Esophagus muscularis mucosa (tissue), 4 donors: ENCODE measurements around the gene LHX8.

Experiments used
- CTCF ChIP-seq, 3 experiments: fragments of 200-600 bp in 2 of 3; fragments of 450-650 bp in 1 of 3; sonication (generic) in 2 of 3; IDR thresholded peaks; one replicate each; pipeline ENCODE4 v1.5.1; 2017 to 2019; ENCODE audit warnings: antibody characterized with exemption in 3 of 3, mild to moderate bottlenecking in 2 of 3, moderate library complexity in 1 of 3
- EP300 ChIP-seq: sonication (generic); formaldehyde crosslinking; IDR thresholded peaks from one replicate; pipeline ENCODE4 v1.6.1; 2017; ENCODE audit warnings: antibody characterized with exemption
- POLR2AphosphoS5 ChIP-seq, 2 donors: sonication (generic); formaldehyde crosslinking; IDR thresholded peaks; one replicate each; pipeline ENCODE4 v1.6.1; 2017; ENCODE audit warnings: antibody characterized with exemption in 2 of 2

GRCh38 chr1:75129660-75129982 is 4.6 kb upstream of the LHX8 start:
- TF ChIP-seq CTCF (IDR thresholded peaks at IDR 0.05) (no peak), POLR2AphosphoS5 (IDR thresholded peaks at IDR 0.05) (no peak), EP300 (no peak)
